Endothelial cell of umbilical vein (primary cell): ENCODE data around the gene CMTR2. TPM values are rescaled to one million over a fixed set of nuclear protein-coding genes. Genes with fewer than 3 reads are reported as not detected.

Experiments
- BruUV-seq: library from RNA; stranded (reverse); fragments of 400-500 nt; replicated peaks from 2 replicates; lab custom pipeline; 2021; lab: Mats Ljungman, UMichigan
- CTCF ChIA-PET: fragments of 300-600, 350-600 bp; sonication (Branson Sonifier 250); formaldehyde crosslinking; loops from one replicate; lab custom pipeline; 2021; ENCODE audit warnings: antibody characterized with exemption, inconsistent platforms; lab: Charles Lee
- POLR2A ChIA-PET: fragments of 300-600, 350-600 bp; sonication (Branson Sonifier 250); formaldehyde crosslinking; loops from one replicate; lab custom pipeline; 2021; ENCODE audit warnings: antibody characterized with exemption, inconsistent platforms; lab: Charles Lee
- DNase-seq: peaks from one replicate; pipeline ENCODE4 v3.0.0-alpha.2; 2011; ENCODE audit warnings: low read depth, low spot score
- FAIRE-seq: peaks from 2 replicates; lab custom pipeline; 2011; peaks lifted over from hg19 to GRCh38; lab: Jason Lieb, UNC
- H2AFZ ChIP-seq: 2 replicates; pipeline ENCODE4 v1.6.0; 2012; ENCODE audit warnings: low read depth, low read length, control low read depth, inconsistent platforms
- H3K27ac ChIP-seq: 2 replicates; pipeline ENCODE4 v1.5.1; 2011; ENCODE audit warnings: low read depth, mild to moderate bottlenecking, control low read depth, low read length, moderate library complexity; ENCODE audit not compliant: insufficient read depth
- H3K27me3 ChIP-seq, 2 experiments: 2 replicates each; pipeline versions ENCODE4 v1.6.0 to v1.6.1; 2011; ENCODE audit warnings: low read length in 2 of 2, mixed read lengths in 1 of 2; ENCODE audit not compliant: control insufficient read depth in 2 of 2, insufficient read depth in 2 of 2
- H3K36me3 ChIP-seq, 2 experiments: 2 replicates in 1 of 2; 3 replicates in 1 of 2; pipeline ENCODE4 v1.5.1; 2011; ENCODE audit warnings: low read length in 2 of 2, mild to moderate bottlenecking in 1 of 2, moderate library complexity in 1 of 2; ENCODE audit not compliant: control insufficient read depth in 2 of 2, insufficient read depth in 2 of 2; ENCODE audit errors: extremely low read depth in 1 of 2
- H3K4me1 ChIP-seq: 3 replicates; pipeline ENCODE4 v1.5.1; 2011; ENCODE audit warnings: mild to moderate bottlenecking, low read length; ENCODE audit not compliant: control insufficient read depth, insufficient read depth; ENCODE audit errors: extremely low read depth
- H3K4me2 ChIP-seq: 2 replicates; pipeline ENCODE4 v1.6.1; 2011; ENCODE audit warnings: low read length, control low read depth, mixed read lengths; ENCODE audit not compliant: insufficient read depth
- H3K4me3 ChIP-seq, 3 experiments: fragments of 200-600 bp in 1 of 3; sonication (generic), shearing (Covaris generic) in 1 of 3; replicated peaks in 1 of 3; 2 replicates each; pipeline ENCODE4 v1.5.1; 2011 to 2016; ENCODE audit warnings: control low read depth in 3 of 3, low read length in 3 of 3, mild to moderate bottlenecking in 2 of 3, inconsistent platforms in 1 of 3, low read depth in 1 of 3, moderate library complexity in 1 of 3; ENCODE audit not compliant: insufficient read depth in 1 of 3
- H3K79me2 ChIP-seq: 2 replicates; pipeline ENCODE4 v1.6.0; 2012; ENCODE audit warnings: low read length, inconsistent platforms; ENCODE audit not compliant: control insufficient read depth, insufficient read depth
- H3K9ac ChIP-seq: replicated peaks from 2 replicates; pipeline ENCODE3; 2011; ENCODE audit warnings: low read length, control low read depth; ENCODE audit not compliant: insufficient read depth; ENCODE audit errors: extremely low read depth
- H3K9me1 ChIP-seq: replicated peaks from 3 replicates; pipeline ENCODE4 v1.6.0; 2011; ENCODE audit warnings: mild to moderate bottlenecking, low read length; ENCODE audit not compliant: control insufficient read depth, insufficient read depth; ENCODE audit errors: extremely low read depth
- H3K9me3 ChIP-seq: replicated peaks from 2 replicates; pipeline ENCODE4 v1.5.1; 2012; ENCODE audit warnings: low read length, inconsistent platforms; ENCODE audit not compliant: control insufficient read depth, insufficient read depth
- H4K20me1 ChIP-seq: replicated peaks from 2 replicates; pipeline ENCODE3; 2011; ENCODE audit warnings: mild to moderate bottlenecking, low read length; ENCODE audit not compliant: control insufficient read depth, insufficient read depth; ENCODE audit errors: extremely low read depth
- CTCF ChIP-seq, 2 donors: IDR thresholded peaks; 1 replicate in 1 of 2; 2 replicates in 1 of 2; pipeline ENCODE4 v1.5.1; 2011; ENCODE audit warnings: low read length in 2 of 2, mild to moderate bottlenecking in 2 of 2, moderate library complexity in 2 of 2, control low read depth in 1 of 2, inconsistent platforms in 1 of 2, low read depth in 1 of 2; ENCODE audit not compliant: insufficient read depth in 1 of 2; ENCODE audit errors: extremely low read depth in 1 of 2
- EZH2 ChIP-seq: IDR thresholded peaks from 2 replicates; pipeline ENCODE4 v1.6.1; 2012; ENCODE audit warnings: borderline replicate concordance, low read depth, mild to moderate bottlenecking, moderate library complexity, low read length, inconsistent platforms; ENCODE audit not compliant: severe bottlenecking
- FOS ChIP-seq: IDR thresholded peaks from 2 replicates; pipeline ENCODE4 v1.6.1; 2011; ENCODE audit warnings: mild to moderate bottlenecking, low read length, moderate library complexity, borderline replicate concordance; ENCODE audit not compliant: insufficient read depth
- GATA2 ChIP-seq: IDR thresholded peaks from 2 replicates; pipeline ENCODE4 v1.7.0; 2011; ENCODE audit warnings: low read depth, mild to moderate bottlenecking, moderate library complexity, mixed read lengths, low read length; ENCODE audit not compliant: insufficient read length, insufficient read depth
- JUN ChIP-seq: IDR thresholded peaks from 2 replicates; pipeline ENCODE4 v1.6.1; 2011; ENCODE audit warnings: borderline replicate concordance, low read depth; ENCODE audit not compliant: insufficient read length, insufficient read depth
- MAX ChIP-seq: IDR thresholded peaks from 2 replicates; pipeline ENCODE4 v1.6.1; 2011; ENCODE audit not compliant: insufficient read depth, insufficient read length
- MYC ChIP-seq: IDR thresholded peaks from one replicate; pipeline ENCODE4 v1.6.1; 2011; ENCODE audit warnings: mild to moderate bottlenecking, low read depth, low read length
- POLR2A ChIP-seq: IDR thresholded peaks from 2 replicates; pipeline ENCODE4 v1.6.1; 2012; ENCODE audit warnings: low read depth, mild to moderate bottlenecking, control low read depth, low read length
- POLR2AphosphoS5 ChIP-seq: IDR thresholded peaks from 2 replicates; pipeline ENCODE4 v1.6.1; 2012; ENCODE audit warnings: low read depth, mild to moderate bottlenecking, control low read depth, low read length, moderate library complexity; ENCODE audit not compliant: insufficient read depth
- dilution Hi-C: fragments of 300-500 bp; cut with MboI; formaldehyde crosslinking; loops from one replicate; pipeline ENCODE4 v1.15.0; 2019; ENCODE audit warnings: low sequenced_read_pairs; ENCODE audit not compliant: extremely low pct_ligation_motif_present
- intact Hi-C: fragments of 100-400 bp; cut with micrococcal nuclease; formaldehyde crosslinking; loops from one replicate; pipeline ENCODE4 v1.10.0; 2022
- polyA plus RNA-seq, 4 experiments: library from polyadenylated mRNA; depleted of rRNA in 3 of 4; stranded (reverse) in 3 of 4; unstranded in 1 of 4; fragments of >200 nt; gene quantifications; 2 replicates each; pipeline versions ENCODE4 v1.2.1 to v1.2.3, GENCODE V29; 2011 to 2012; ENCODE audit warnings: missing spikeins in 1 of 4
- total RNA-seq: library from RNA; stranded (reverse); gene quantifications from 2 replicates; pipeline ENCODE4 v1.2.3, GENCODE V29; 2021

Gene CMTR2
- total and polyA plus RNA-seq, 2 donors (not counting 3 experiments of a cell fraction or from before 2014, with no cell fraction given): 11.6 to 18.8 TPM

GRCh38 chr16:71287454-71287853, 1.7 kb downstream of the CMTR2 start:
- dilution Hi-C loops (no loop called here), intact Hi-C loops (loop anchor here (5.0 kb wide), 1 partner anchor 485 kb away; the partner anchor contains the start of gene VAC14)
- no peak overlapping the region for H3K9ac ChIP-seq
- H3K36me3 ChIP-seq: peaks cover 2 to 6% of the 10 kb centered on the region in 2 experiments
- H3K79me2 ChIP-seq: peaks cover 8% of the 10 kb centered on the region
- no peak overlapping the region for H2AFZ ChIP-seq
- CTCF ChIA-PET: interaction anchor here (1.3 to 4.9 kb wide), 2 partner anchors 12 to 24 kb away, joined by 4 to 24 read pairs; no protein-coding TSS in a partner anchor
- no peak overlapping the region for H3K4me3 ChIP-seq
- H3K4me2 ChIP-seq: no peak overlapping the region
- peaks cover 34% of the 10 kb centered on the region for H3K4me1 ChIP-seq
- no peak for TF ChIP-seq POLR2AphosphoS5
- no peak for TF ChIP-seq POLR2A
- TF ChIP-seq MAX: no peak
- no peak for TF ChIP-seq FOS
- no peak for TF ChIP-seq CTCF (IDR thresholded peaks at IDR 0.05; ENCODE audit: extremely low read depth in 1 of 2, insufficient read depth in 1 of 2, low read depth in 1 of 2, low read length in 2 of 2)
- no peak for TF ChIP-seq JUN
- TF ChIP-seq EZH2: no peak
- TF ChIP-seq GATA2: no peak
- no peak for TF ChIP-seq MYC
- DNase-seq: no peak
- no peak for FAIRE-seq
- POLR2A ChIA-PET: no interaction called here
- BruUV-seq: no TSS peak
- no peak overlapping the region for H3K27ac ChIP-seq
- H3K9me3 ChIP-seq: no peaks in the 10 kb centered on the region
- no peaks in the 10 kb centered on the region for H4K20me1 ChIP-seq
- no peaks in the 10 kb centered on the region for H3K9me1 ChIP-seq
- no peaks in the 10 kb centered on the region for H3K27me3 ChIP-seq
